HCT116 (cell line): Measurements from ENCODE around the gene MXRA5. TPM values are rescaled to one million over a fixed set of nuclear protein-coding genes. Genes with fewer than 3 reads are reported as not detected.

Source experiments
- ATAC-seq: fragments of 200-7000 bp; cut with Tn5 transposase; 2 replicates; pipeline ENCODE4 v1.9.1; 2020; ENCODE audit warnings: mild to moderate bottlenecking, moderate library complexity
- BruUV-seq: library from RNA; stranded (reverse); fragments of 400-500 nt; replicated peaks from 2 replicates; lab custom pipeline; 2021; lab: Mats Ljungman, UMichigan
- CTCF ChIA-PET: fragments of 300-600 bp; sonication (Branson Sonifier 250); formaldehyde crosslinking; loops from one replicate; lab custom pipeline; 2021; ENCODE audit warnings: antibody characterized with exemption; lab: Charles Lee
- POLR2A ChIA-PET: fragments of 300-600, 350-600 bp; sonication (Branson Sonifier 250); formaldehyde crosslinking; loops from one replicate; lab custom pipeline; 2021; ENCODE audit warnings: antibody characterized with exemption; lab: Charles Lee
- RAD21 ChIA-PET, 2 experiments: fragments of 300-600 bp; sonication (Branson Sonifier 250); formaldehyde crosslinking; loops; one replicate each; lab custom pipeline; 2023; ENCODE audit warnings: low total read pairs in 2 of 2; ENCODE audit not compliant: uncharacterized antibody in 2 of 2, unreplicated experiment in 2 of 2, low non-redundant PET in 1 of 2; lab: Charles Lee
- DNase-seq: peaks from one replicate; pipeline ENCODE4 v3.0.0-alpha.2; 2010; ENCODE audit warnings: low read depth, low spot score
- H2AFZ ChIP-seq: fragments of 200-600 bp; shearing (Covaris generic), sonication (generic); 2 replicates; pipeline ENCODE4 v1.6.1; 2017; ENCODE audit warnings: low read depth, mixed run types, mixed read lengths, antibody characterized with exemption, low read length; ENCODE audit not compliant: poor library complexity, severe bottlenecking
- H3K27ac ChIP-seq: 2 replicates; pipeline ENCODE4 v1.5.1; 2012; ENCODE audit warnings: low read depth, low read length
- H3K27me3 ChIP-seq: fragments of 200-600 bp; sonication (generic); 2 replicates; pipeline ENCODE4 v1.6.1; 2016; ENCODE audit warnings: mixed run types, low read length, mixed read lengths; ENCODE audit not compliant: insufficient read depth
- H3K36me3 ChIP-seq, 2 experiments: fragments of 200-500 bp in 1 of 2; fragments of 200-600 bp in 1 of 2; sonication (Bioruptor generic) in 1 of 2; sonication (generic) in 1 of 2; 2 replicates each; pipeline versions ENCODE4 v1.5.1 to v1.6.1; 2014 to 2016; ENCODE audit warnings: low read length in 2 of 2, inconsistent platforms in 1 of 2, mixed read lengths in 1 of 2, mixed run types in 1 of 2; ENCODE audit not compliant: insufficient read depth in 2 of 2, control insufficient read depth in 1 of 2
- H3K4me1 ChIP-seq, 2 experiments: fragments of 200-600 bp in 1 of 2; sonication (generic) in 1 of 2; 2 replicates each; pipeline versions ENCODE4 v1.5.1 to v1.6.1; 2012 to 2017; ENCODE audit warnings: low read length in 2 of 2, inconsistent platforms in 1 of 2, mild to moderate bottlenecking in 1 of 2, mixed read lengths in 1 of 2, mixed run types in 1 of 2, moderate library complexity in 1 of 2; ENCODE audit not compliant: insufficient read depth in 2 of 2, control insufficient read depth in 1 of 2
- H3K4me2 ChIP-seq: fragments of 200-600 bp; sonication (generic); 2 replicates; pipeline ENCODE4 v1.6.1; 2017; ENCODE audit warnings: mixed run types, low read length, mixed read lengths
- H3K4me3 ChIP-seq, 2 experiments: fragments of 200-600 bp in 1 of 2; sonication (generic) in 1 of 2; replicated peaks in 1 of 2; 2 replicates each; pipeline ENCODE4 v1.5.1; 2011 to 2016; ENCODE audit warnings: low read length in 2 of 2, control low read depth in 1 of 2, low read depth in 1 of 2, mild to moderate bottlenecking in 1 of 2, mixed read lengths in 1 of 2, mixed run types in 1 of 2
- H3K79me2 ChIP-seq: fragments of 200-600 bp; sonication (generic); 2 replicates; pipeline ENCODE4 v1.6.1; 2017; ENCODE audit warnings: mild to moderate bottlenecking, mixed run types, low read length, moderate library complexity, mixed read lengths; ENCODE audit not compliant: insufficient read depth
- H3K9ac ChIP-seq: fragments of 200-600 bp; sonication (generic); 2 replicates; pipeline ENCODE4 v1.6.1; 2016; ENCODE audit warnings: low read length, mixed read lengths
- H3K9me2 ChIP-seq: fragments of 200-600 bp; sonication (generic), shearing (Covaris generic); 2 replicates; pipeline ENCODE4 v1.6.1; 2017; ENCODE audit warnings: mixed run types, mild to moderate bottlenecking, moderate library complexity; ENCODE audit not compliant: insufficient read depth
- H3K9me3 ChIP-seq, 2 experiments: fragments of 200-500 bp in 1 of 2; fragments of 200-600 bp in 1 of 2; sonication (Bioruptor generic) in 1 of 2; sonication (generic) in 1 of 2; 2 replicates each; pipeline ENCODE4 v1.6.1; 2014 to 2017; ENCODE audit warnings: low read length in 2 of 2, mixed read lengths in 2 of 2, inconsistent platforms in 1 of 2, low read depth in 1 of 2, mild to moderate bottlenecking in 1 of 2, mixed run types in 1 of 2, moderate library complexity in 1 of 2; ENCODE audit not compliant: control insufficient read depth in 1 of 2, insufficient read depth in 1 of 2
- H4K20me1 ChIP-seq: fragments of 200-600 bp; sonication (generic), shearing (Covaris generic); 2 replicates; pipeline ENCODE4 v1.6.1; 2017; ENCODE audit warnings: mixed run types, mild to moderate bottlenecking, moderate library complexity; ENCODE audit not compliant: insufficient read depth
- ELF1 ChIP-seq: IDR thresholded peaks from 2 replicates; pipeline ENCODE4 v1.6.1; 2012; ENCODE audit warnings: low read depth, borderline replicate concordance
- FOSL1 ChIP-seq: IDR thresholded peaks from 2 replicates; pipeline ENCODE4 v1.6.1; 2012; ENCODE audit warnings: low read depth
- JUND ChIP-seq: IDR thresholded peaks from 2 replicates; pipeline ENCODE4 v1.6.1; 2012
- POLR2A ChIP-seq: IDR thresholded peaks from 2 replicates; pipeline ENCODE4 v1.7.0; 2011; ENCODE audit warnings: borderline replicate concordance; ENCODE audit not compliant: insufficient read depth, insufficient read length; ENCODE audit errors: extremely low read depth
- POLR2AphosphoS5 ChIP-seq: IDR thresholded peaks from 2 replicates; pipeline ENCODE4 v1.6.1; 2011; ENCODE audit warnings: mild to moderate bottlenecking, low read depth, low read length, moderate library complexity
- RAD21 ChIP-seq: IDR thresholded peaks from 2 replicates; pipeline ENCODE4 v1.6.1; 2012; ENCODE audit warnings: low read depth, mild to moderate bottlenecking
- SIN3A ChIP-seq: IDR thresholded peaks from 2 replicates; pipeline ENCODE4 v1.6.1; 2012; ENCODE audit warnings: low read depth
- SP1 ChIP-seq: IDR thresholded peaks from 2 replicates; pipeline ENCODE4 v1.6.1; 2012; ENCODE audit warnings: low read depth
- TCF7L2 ChIP-seq: IDR thresholded peaks from 2 replicates; pipeline ENCODE4 v1.7.0; 2011; ENCODE audit warnings: borderline replicate concordance, inconsistent platforms; ENCODE audit not compliant: insufficient read depth, insufficient read length; ENCODE audit errors: extremely low read depth
- YY1 ChIP-seq: IDR thresholded peaks from 2 replicates; pipeline ENCODE4 v1.6.1; 2011; ENCODE audit warnings: low read length, low read depth, moderate library complexity, mild to moderate bottlenecking; ENCODE audit not compliant: insufficient replicate concordance; ENCODE audit errors: extremely low read depth
- ZFX ChIP-seq: fragments of 450-650 bp; IDR thresholded peaks from 2 replicates; pipeline ENCODE4 v1.6.1; 2017
- intact Hi-C: fragments of 100-400 bp; cut with micrococcal nuclease; formaldehyde crosslinking; loops from 2 replicates; pipeline ENCODE4 v1.10.0; 2022
- total RNA-seq: library from RNA; stranded (reverse); gene quantifications from one replicate; pipeline ENCODE4 v1.2.1, GENCODE V29; 2021; ENCODE audit not compliant: unreplicated experiment
- TF ChIP-seq, protein P1 (sequence below): IDR thresholded peaks from 2 replicates; pipeline ENCODE4 v1.6.1; 2012; ENCODE audit warnings: low read depth
- TF ChIP-seq, protein P2 (sequence below): IDR thresholded peaks from 2 replicates; pipeline ENCODE4 v1.6.1; 2012

The MXRA5 gene
- total RNA-seq, 1 experiment from 2014 or later = 0.02 TPM

DNA sequence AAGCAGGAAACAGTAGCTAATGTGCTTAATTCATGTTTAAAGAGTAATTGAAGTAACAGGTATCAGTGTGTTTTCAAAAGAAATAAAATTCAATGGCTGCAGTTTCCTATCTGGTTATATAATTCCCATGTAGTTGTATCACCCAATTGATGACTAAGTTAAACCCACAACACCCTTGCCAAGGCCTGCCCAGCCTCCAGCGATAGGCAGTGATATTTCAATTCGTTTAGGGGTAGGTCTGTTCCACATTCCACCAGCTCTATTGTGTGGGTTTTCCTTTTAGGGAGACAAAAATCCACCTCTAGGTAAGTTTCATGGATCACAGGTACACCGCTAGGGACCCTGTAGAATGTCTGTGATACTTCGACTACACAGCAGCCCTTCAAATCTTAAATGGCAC is 24.7 kb upstream of the MXRA5 start (continued):
- no peak for TF ChIP-seq SIN3A

DNA sequence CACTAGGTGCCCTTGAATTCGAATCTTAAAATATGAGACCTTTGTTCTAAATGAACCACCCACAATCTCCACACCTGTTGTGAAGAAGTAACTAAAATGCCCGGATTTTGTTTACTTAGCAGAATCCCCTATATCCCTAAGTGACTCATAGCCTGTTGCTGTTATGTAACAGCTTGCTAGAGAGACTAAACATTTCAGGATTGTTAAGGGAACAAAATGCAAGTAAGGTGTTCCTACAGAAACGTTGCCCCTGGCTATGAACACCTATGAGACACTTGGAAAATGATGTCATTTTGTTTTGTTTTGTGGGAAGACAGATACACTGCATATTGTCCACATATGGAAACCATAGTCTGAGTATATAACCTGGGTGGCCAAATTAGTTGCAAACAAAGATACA is 24.2 kb upstream of the MXRA5 start:
- DNase-seq (no peak), ATAC-seq (no peak)
- TF ChIP-seq, protein P1, sequence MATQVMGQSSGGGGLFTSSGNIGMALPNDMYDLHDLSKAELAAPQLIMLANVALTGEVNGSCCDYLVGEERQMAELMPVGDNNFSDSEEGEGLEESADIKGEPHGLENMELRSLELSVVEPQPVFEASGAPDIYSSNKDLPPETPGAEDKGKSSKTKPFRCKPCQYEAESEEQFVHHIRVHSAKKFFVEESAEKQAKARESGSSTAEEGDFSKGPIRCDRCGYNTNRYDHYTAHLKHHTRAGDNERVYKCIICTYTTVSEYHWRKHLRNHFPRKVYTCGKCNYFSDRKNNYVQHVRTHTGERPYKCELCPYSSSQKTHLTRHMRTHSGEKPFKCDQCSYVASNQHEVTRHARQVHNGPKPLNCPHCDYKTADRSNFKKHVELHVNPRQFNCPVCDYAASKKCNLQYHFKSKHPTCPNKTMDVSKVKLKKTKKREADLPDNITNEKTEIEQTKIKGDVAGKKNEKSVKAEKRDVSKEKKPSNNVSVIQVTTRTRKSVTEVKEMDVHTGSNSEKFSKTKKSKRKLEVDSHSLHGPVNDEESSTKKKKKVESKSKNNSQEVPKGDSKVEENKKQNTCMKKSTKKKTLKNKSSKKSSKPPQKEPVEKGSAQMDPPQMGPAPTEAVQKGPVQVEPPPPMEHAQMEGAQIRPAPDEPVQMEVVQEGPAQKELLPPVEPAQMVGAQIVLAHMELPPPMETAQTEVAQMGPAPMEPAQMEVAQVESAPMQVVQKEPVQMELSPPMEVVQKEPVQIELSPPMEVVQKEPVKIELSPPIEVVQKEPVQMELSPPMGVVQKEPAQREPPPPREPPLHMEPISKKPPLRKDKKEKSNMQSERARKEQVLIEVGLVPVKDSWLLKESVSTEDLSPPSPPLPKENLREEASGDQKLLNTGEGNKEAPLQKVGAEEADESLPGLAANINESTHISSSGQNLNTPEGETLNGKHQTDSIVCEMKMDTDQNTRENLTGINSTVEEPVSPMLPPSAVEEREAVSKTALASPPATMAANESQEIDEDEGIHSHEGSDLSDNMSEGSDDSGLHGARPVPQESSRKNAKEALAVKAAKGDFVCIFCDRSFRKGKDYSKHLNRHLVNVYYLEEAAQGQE = no peak
- TF ChIP-seq POLR2AphosphoS5 (no peak), ZFX (no peak)
- Histone ChIP-seq H3K9me2 (no peaks in the 10 kb centered on the region), H3K9ac (no peak overlapping the region), H3K4me1 (no peaks in the 10 kb centered on the region), H3K36me3 (no peaks in the 10 kb centered on the region), H3K4me3 (no peak overlapping the region), H2AFZ (no peak overlapping the region), H3K27ac (no peak overlapping the region), H4K20me1 (no peaks in the 10 kb centered on the region), H3K79me2 (no peaks in the 10 kb centered on the region), H3K9me3 (no peaks in the 10 kb centered on the region), H3K27me3 (no peaks in the 10 kb centered on the region), H3K4me2 (no peak overlapping the region)
- intact Hi-C loops = no loop called here
- ChIA-PET RAD21 (no interaction called here), POLR2A (no interaction called here), CTCF (no interaction called here)
- no TSS peak for BruUV-seq

DNA sequence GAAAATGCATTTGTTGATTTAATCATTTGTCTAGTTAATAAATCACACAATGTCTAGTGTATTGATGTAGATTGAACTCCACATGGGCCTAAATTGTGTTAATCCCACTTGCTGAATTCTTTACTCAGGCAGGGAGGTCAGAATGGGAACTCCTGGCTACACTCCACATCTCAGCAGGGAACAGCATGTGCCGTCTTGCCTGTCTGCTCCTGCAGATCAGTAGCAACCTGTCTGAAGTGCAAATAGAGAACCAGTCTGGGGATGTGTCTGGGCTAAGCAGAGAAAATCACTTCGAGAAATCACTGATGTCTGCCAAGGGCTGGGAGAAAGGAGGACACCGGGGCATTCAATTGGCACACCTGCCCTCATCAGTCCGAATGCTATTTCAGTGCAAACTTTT is 16.5 kb upstream of the MXRA5 start:
- H3K9me3 ChIP-seq = no peaks in the 10 kb centered on the region
- intact Hi-C loops = no loop called here
- no peak overlapping the region for H3K27ac ChIP-seq
- H3K4me3 ChIP-seq = no peak overlapping the region
- no peaks in the 10 kb centered on the region for H3K9me2 ChIP-seq
- H2AFZ ChIP-seq = no peak overlapping the region
- no peaks in the 10 kb centered on the region for H3K4me1 ChIP-seq
- ATAC-seq (no peak), DNase-seq (no peak)
- H3K36me3 ChIP-seq = no peaks in the 10 kb centered on the region
- no peaks in the 10 kb centered on the region for H3K79me2 ChIP-seq
- ChIA-PET RAD21 (no interaction called here), POLR2A (no interaction called here), CTCF (no interaction called here)
- H3K27me3 ChIP-seq = no peaks in the 10 kb centered on the region
- TF ChIP-seq RAD21 (no peak), SP1 (no peak), FOSL1 (no peak), SIN3A (no peak), JUND (no peak), ELF1 (no peak), YY1 (no peak), TCF7L2 (no peak), POLR2A (no peak), ZFX (no peak)
- TF ChIP-seq, protein P2, sequence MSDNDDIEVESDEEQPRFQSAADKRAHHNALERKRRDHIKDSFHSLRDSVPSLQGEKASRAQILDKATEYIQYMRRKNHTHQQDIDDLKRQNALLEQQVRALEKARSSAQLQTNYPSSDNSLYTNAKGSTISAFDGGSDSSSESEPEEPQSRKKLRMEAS = no peak
- H3K9ac ChIP-seq = no peak overlapping the region
- no TSS peak for BruUV-seq
- no peak overlapping the region for H3K4me2 ChIP-seq
- H4K20me1 ChIP-seq = no peaks in the 10 kb centered on the region
